Endothelial cell of umbilical vein (primary cell): ENCODE data around the gene CRYGN. TPM values are rescaled to one million over a fixed set of nuclear protein-coding genes. Genes with fewer than 3 reads are reported as not detected.

Experiments
- BruUV-seq: library from RNA; stranded (reverse); fragments of 400-500 nt; replicated peaks from 2 replicates; lab custom pipeline; 2021; lab: Mats Ljungman, UMichigan
- CTCF ChIA-PET: fragments of 300-600, 350-600 bp; sonication (Branson Sonifier 250); formaldehyde crosslinking; loops from one replicate; lab custom pipeline; 2021; ENCODE audit warnings: antibody characterized with exemption, inconsistent platforms; lab: Charles Lee
- POLR2A ChIA-PET: fragments of 300-600, 350-600 bp; sonication (Branson Sonifier 250); formaldehyde crosslinking; loops from one replicate; lab custom pipeline; 2021; ENCODE audit warnings: antibody characterized with exemption, inconsistent platforms; lab: Charles Lee
- DNase-seq: peaks from one replicate; pipeline ENCODE4 v3.0.0-alpha.2; 2011; ENCODE audit warnings: low read depth, low spot score
- FAIRE-seq: peaks from 2 replicates; lab custom pipeline; 2011; peaks lifted over from hg19 to GRCh38; lab: Jason Lieb, UNC
- H2AFZ ChIP-seq: 2 replicates; pipeline ENCODE4 v1.6.0; 2012; ENCODE audit warnings: low read depth, low read length, control low read depth, inconsistent platforms
- H3K27ac ChIP-seq: 2 replicates; pipeline ENCODE4 v1.5.1; 2011; ENCODE audit warnings: low read depth, mild to moderate bottlenecking, control low read depth, low read length, moderate library complexity; ENCODE audit not compliant: insufficient read depth
- H3K27me3 ChIP-seq, 2 experiments: 2 replicates each; pipeline versions ENCODE4 v1.6.0 to v1.6.1; 2011; ENCODE audit warnings: low read length in 2 of 2, mixed read lengths in 1 of 2; ENCODE audit not compliant: control insufficient read depth in 2 of 2, insufficient read depth in 2 of 2
- H3K36me3 ChIP-seq, 2 experiments: 2 replicates in 1 of 2; 3 replicates in 1 of 2; pipeline ENCODE4 v1.5.1; 2011; ENCODE audit warnings: low read length in 2 of 2, mild to moderate bottlenecking in 1 of 2, moderate library complexity in 1 of 2; ENCODE audit not compliant: control insufficient read depth in 2 of 2, insufficient read depth in 2 of 2; ENCODE audit errors: extremely low read depth in 1 of 2
- H3K4me1 ChIP-seq: 3 replicates; pipeline ENCODE4 v1.5.1; 2011; ENCODE audit warnings: mild to moderate bottlenecking, low read length; ENCODE audit not compliant: control insufficient read depth, insufficient read depth; ENCODE audit errors: extremely low read depth
- H3K4me2 ChIP-seq: 2 replicates; pipeline ENCODE4 v1.6.1; 2011; ENCODE audit warnings: low read length, control low read depth, mixed read lengths; ENCODE audit not compliant: insufficient read depth
- H3K4me3 ChIP-seq, 3 experiments: fragments of 200-600 bp in 1 of 3; sonication (generic), shearing (Covaris generic) in 1 of 3; replicated peaks in 1 of 3; 2 replicates each; pipeline ENCODE4 v1.5.1; 2011 to 2016; ENCODE audit warnings: control low read depth in 3 of 3, low read length in 3 of 3, mild to moderate bottlenecking in 2 of 3, inconsistent platforms in 1 of 3, low read depth in 1 of 3, moderate library complexity in 1 of 3; ENCODE audit not compliant: insufficient read depth in 1 of 3
- H3K79me2 ChIP-seq: 2 replicates; pipeline ENCODE4 v1.6.0; 2012; ENCODE audit warnings: low read length, inconsistent platforms; ENCODE audit not compliant: control insufficient read depth, insufficient read depth
- H3K9ac ChIP-seq: replicated peaks from 2 replicates; pipeline ENCODE3; 2011; ENCODE audit warnings: low read length, control low read depth; ENCODE audit not compliant: insufficient read depth; ENCODE audit errors: extremely low read depth
- H3K9me1 ChIP-seq: replicated peaks from 3 replicates; pipeline ENCODE4 v1.6.0; 2011; ENCODE audit warnings: mild to moderate bottlenecking, low read length; ENCODE audit not compliant: control insufficient read depth, insufficient read depth; ENCODE audit errors: extremely low read depth
- H3K9me3 ChIP-seq: replicated peaks from 2 replicates; pipeline ENCODE4 v1.5.1; 2012; ENCODE audit warnings: low read length, inconsistent platforms; ENCODE audit not compliant: control insufficient read depth, insufficient read depth
- H4K20me1 ChIP-seq: replicated peaks from 2 replicates; pipeline ENCODE3; 2011; ENCODE audit warnings: mild to moderate bottlenecking, low read length; ENCODE audit not compliant: control insufficient read depth, insufficient read depth; ENCODE audit errors: extremely low read depth
- FOS ChIP-seq: IDR thresholded peaks from 2 replicates; pipeline ENCODE4 v1.6.1; 2011; ENCODE audit warnings: mild to moderate bottlenecking, low read length, moderate library complexity, borderline replicate concordance; ENCODE audit not compliant: insufficient read depth
- MAX ChIP-seq: IDR thresholded peaks from 2 replicates; pipeline ENCODE4 v1.6.1; 2011; ENCODE audit not compliant: insufficient read depth, insufficient read length
- MYC ChIP-seq: IDR thresholded peaks from one replicate; pipeline ENCODE4 v1.6.1; 2011; ENCODE audit warnings: mild to moderate bottlenecking, low read depth, low read length
- POLR2A ChIP-seq: IDR thresholded peaks from 2 replicates; pipeline ENCODE4 v1.6.1; 2012; ENCODE audit warnings: low read depth, mild to moderate bottlenecking, control low read depth, low read length
- POLR2AphosphoS5 ChIP-seq: IDR thresholded peaks from 2 replicates; pipeline ENCODE4 v1.6.1; 2012; ENCODE audit warnings: low read depth, mild to moderate bottlenecking, control low read depth, low read length, moderate library complexity; ENCODE audit not compliant: insufficient read depth
- dilution Hi-C: fragments of 300-500 bp; cut with MboI; formaldehyde crosslinking; loops from one replicate; pipeline ENCODE4 v1.15.0; 2019; ENCODE audit warnings: low sequenced_read_pairs; ENCODE audit not compliant: extremely low pct_ligation_motif_present
- intact Hi-C: fragments of 100-400 bp; cut with micrococcal nuclease; formaldehyde crosslinking; loops from one replicate; pipeline ENCODE4 v1.10.0; 2022
- polyA plus RNA-seq, 4 experiments: library from polyadenylated mRNA; depleted of rRNA in 3 of 4; stranded (reverse) in 3 of 4; unstranded in 1 of 4; fragments of >200 nt; gene quantifications; 2 replicates each; pipeline versions ENCODE4 v1.2.1 to v1.2.3, GENCODE V29; 2011 to 2012; ENCODE audit warnings: missing spikeins in 1 of 4
- total RNA-seq: library from RNA; stranded (reverse); gene quantifications from 2 replicates; pipeline ENCODE4 v1.2.3, GENCODE V29; 2021

CRYGN gene
- total and polyA plus RNA-seq, 2 donors (not counting 3 experiments of a cell fraction or from before 2014, with no cell fraction given), result not detected

- no peaks in the 10 kb centered on the region for H3K4me1 ChIP-seq
- DNase-seq (no peak), FAIRE-seq (no peak)
- H3K9me3 ChIP-seq, result no peaks in the 10 kb centered on the region
- H3K27me3 ChIP-seq, result peaks cover 21 to 34% of the 10 kb centered on the region in 2 experiments
- POLR2A ChIA-PET, result no interaction called here
- no TSS peak for BruUV-seq
- H3K9ac ChIP-seq, result no peak overlapping the region
- H3K79me2 ChIP-seq, result no peaks in the 10 kb centered on the region
- H3K9me1 ChIP-seq, result no peaks in the 10 kb centered on the region
- H3K4me2 ChIP-seq, result no peak overlapping the region
- no peak for TF ChIP-seq POLR2A
- TF ChIP-seq FOS, result no peak
- TF ChIP-seq MYC, result no peak
- no peak for TF ChIP-seq MAX
- intact Hi-C loops, result no loop called here
- CTCF ChIA-PET, result interaction anchor here (2.8 kb wide), 1 partner anchor 11 kb away, joined by 21 read pairs; no protein-coding TSS in a partner anchor
- no peak overlapping the region for H3K27ac ChIP-seq
- dilution Hi-C loops, result no loop called here
- no peak overlapping the region for H3K4me3 ChIP-seq
- H3K36me3 ChIP-seq, result no peaks in the 10 kb centered on the region
- no peak overlapping the region for H2AFZ ChIP-seq
- no peaks in the 10 kb centered on the region for H4K20me1 ChIP-seq
These were observed 1.9 kb downstream of the CRYGN start for GRCh38 chr7:151437866-151438516.

GRCh38 chr7:151437159-151437553 lies 2.8 kb downstream of the CRYGN start:
- no peak for DNase-seq
- FAIRE-seq, result no peak
- no peaks in the 10 kb centered on the region for H3K4me1 ChIP-seq
- no peak overlapping the region for H2AFZ ChIP-seq
- POLR2A ChIA-PET, result no interaction called here
- H4K20me1 ChIP-seq, result no peaks in the 10 kb centered on the region
- no peak overlapping the region for H3K4me2 ChIP-seq
- H3K9me3 ChIP-seq, result no peaks in the 10 kb centered on the region
- no peaks in the 10 kb centered on the region for H3K36me3 ChIP-seq
- TF ChIP-seq POLR2AphosphoS5, result no peak
- CTCF ChIA-PET, result interaction anchor here (2.8 kb wide), 1 partner anchor 12 kb away, joined by 21 read pairs; no protein-coding TSS in a partner anchor
- H3K4me3 ChIP-seq, result no peak overlapping the region
- intact Hi-C loops, result no loop called here
- no peaks in the 10 kb centered on the region for H3K9me1 ChIP-seq
- no peaks in the 10 kb centered on the region for H3K79me2 ChIP-seq
- peaks cover 21 to 32% of the 10 kb centered on the region in 2 experiments for H3K27me3 ChIP-seq
- no peak overlapping the region for H3K9ac ChIP-seq
- dilution Hi-C loops, result no loop called here
- no TSS peak for BruUV-seq
- no peak overlapping the region for H3K27ac ChIP-seq
